GM06990 (cell line): Measurements from ENCODE around the gene IFTAP.

Source experiments
- DNase-seq: peaks from one replicate; pipeline ENCODE4 v3.0.0-alpha.2; 2011; ENCODE audit not compliant: insufficient read length; ENCODE audit errors: extremely low read depth
- H3K27me3 ChIP-seq: replicated peaks from 2 replicates; pipeline ENCODE4 v1.6.0; 2011; ENCODE audit warnings: low read length; ENCODE audit not compliant: control insufficient read depth, insufficient read depth
- H3K36me3 ChIP-seq: 2 replicates; pipeline ENCODE4 v1.5.1; 2011; ENCODE audit warnings: low read length; ENCODE audit not compliant: control insufficient read depth, insufficient read depth
- H3K4me3 ChIP-seq: replicated peaks from 2 replicates; pipeline ENCODE4 v1.5.1; 2011; ENCODE audit warnings: low read depth, mild to moderate bottlenecking, control low read depth, low read length
- CTCF ChIP-seq: IDR thresholded peaks from 2 replicates; pipeline ENCODE4 v1.5.1; 2011; ENCODE audit warnings: low read length, control low read depth, mild to moderate bottlenecking, inconsistent platforms; ENCODE audit not compliant: insufficient read depth, poor library complexity, severe bottlenecking

Gene IFTAP

GRCh38 chr11:36564376-36565030, 29.8 kb upstream of the IFTAP start:
- Histone ChIP-seq H3K36me3 (no peaks in the 10 kb centered on the region), H3K27me3 (peaks cover 2% of the 10 kb centered on the region), H3K4me3 (no peak overlapping the region)
- peak; percentile 57 for TF ChIP-seq CTCF
- no peak for DNase-seq

GRCh38 chr11:36565031-36565610, 29.2 kb upstream of the IFTAP start:
- no peak for TF ChIP-seq CTCF
- DNase-seq: no peak
- Histone ChIP-seq H3K4me3 (no peak overlapping the region), H3K36me3 (no peaks in the 10 kb centered on the region), H3K27me3 (peaks cover 2% of the 10 kb centered on the region)

- no peak for TF ChIP-seq CTCF
- Histone ChIP-seq H3K4me3 (no peak overlapping the region), H3K36me3 (no peaks in the 10 kb centered on the region), H3K27me3 (peaks cover 2% of the 10 kb centered on the region)
- DNase-seq: no peak
Measured at GRCh38 chr11:36566407-36567053, 27.8 kb upstream of the IFTAP start.

- no peaks in the 10 kb centered on the region for H3K36me3 ChIP-seq
- no peak for TF ChIP-seq CTCF
- no peak for DNase-seq
- peaks cover 2% of the 10 kb centered on the region for H3K27me3 ChIP-seq
- H3K4me3 ChIP-seq: no peak within 1 kb of the TSS
Measured at GRCh38 chr11:36567694-36568093, 26.6 kb upstream of the IFTAP start, which contains the start of gene RAG1. RAG1 (plus strand) TSS chr11:36568007; CDS start chr11:36573305, 5,298 bp downstream.

GRCh38 chr11:36569095-36569494, 25.2 kb upstream of the IFTAP start:
- H3K27me3 ChIP-seq: peaks cover 3% of the 10 kb centered on the region
- DNase-seq: no peak
- no peaks in the 10 kb centered on the region for H3K36me3 ChIP-seq
- TF ChIP-seq CTCF: no peak
- H3K4me3 ChIP-seq: no peak overlapping the region
